ENCODE measurements around the gene RNF224.

The RNF224 gene

GRCh38 chr9:137250329-137251193 lies 23.3 kb downstream of the RNF224 start:
- H3K4me3 ChIP-seq (ENCODE audit: low read depth, low read length): no peak overlapping the region
- TF ChIP-seq CTCF (IDR thresholded peaks at IDR 0.05; ENCODE audit: insufficient read depth, low read length, missing control alignments): no peak
- DNase-seq (ENCODE audit: low read depth, low spot score): no peak
- POLR2A ChIA-PET: interaction anchor here (1.8 to 6.8 kb wide), 2 partner anchors 8 to 9 kb away, joined by 15 to 164 read pairs; partner anchors contain the start of gene TUBB4B
- CTCF ChIA-PET: interaction anchor here (1.2 to 2.7 kb wide), 3 partner anchors 13 to 121 kb away, joined by 3 to 15 read pairs (median 6); partner anchors contain the start of gene RNF224

GRCh38 chr9:137251194-137251461 lies 23.8 kb downstream of the RNF224 start, which contains the start of gene STPG3:
Gene STPG3, plus strand, starts transcription at chr9:137251286. Its CDS starts 1 bp downstream, at chr9:137251287.
- POLR2A ChIA-PET: interaction anchor here (6.8 kb wide), 1 partner anchor 8 kb away, joined by 164 read pairs; the partner anchor contains the start of gene TUBB4B
- no peak for DNase-seq (ENCODE audit: low read depth, low spot score)
- no peak within 1 kb of the TSS for H3K4me3 ChIP-seq (ENCODE audit: low read depth, low read length)
- no peak for TF ChIP-seq CTCF (IDR thresholded peaks at IDR 0.05; ENCODE audit: insufficient read depth, low read length, missing control alignments)
- CTCF ChIA-PET: interaction anchor here (2.7 kb wide), 1 partner anchor 14 kb away, joined by 15 read pairs; no protein-coding TSS in a partner anchor

- no peak for TF ChIP-seq CTCF (IDR thresholded peaks at IDR 0.05; ENCODE audit: insufficient read depth, low read length, missing control alignments)
- no peak for DNase-seq (ENCODE audit: low read depth, low spot score)
- ChIA-PET CTCF (interaction anchor here (1.1 to 2.7 kb wide), 2 partner anchors 14 to 15 kb away, joined by 3 to 15 read pairs; no protein-coding TSS in a partner anchor), POLR2A (interaction anchor here (6.8 kb wide), 1 partner anchor 9 kb away, joined by 164 read pairs; the partner anchor contains the start of gene TUBB4B)
- H3K4me3 ChIP-seq (ENCODE audit: low read depth, low read length): no peak overlapping the region
Measured at GRCh38 chr9:137251490-137252268, 24.4 kb downstream of the RNF224 start.

GRCh38 chr9:137252555-137253506 lies 25.5 kb downstream of the RNF224 start:
- no peak overlapping the region for H3K4me3 ChIP-seq (ENCODE audit: low read depth, low read length)
- TF ChIP-seq CTCF (IDR thresholded peaks at IDR 0.05; ENCODE audit: insufficient read depth, low read length, missing control alignments): no peak
- CTCF ChIA-PET: interaction anchor here (1.1 to 4.5 kb wide), 2 partner anchors 15 to 16 kb away, joined by 3 to 24 read pairs; no protein-coding TSS in a partner anchor
- no peak for DNase-seq (ENCODE audit: low read depth, low spot score)
- POLR2A ChIA-PET: interaction anchor here (6.8 kb wide), 1 partner anchor 10 kb away, joined by 164 read pairs; the partner anchor contains the start of gene TUBB4B

- TF ChIP-seq CTCF (IDR thresholded peaks at IDR 0.05; ENCODE audit: insufficient read depth, low read length, missing control alignments): no peak
- peak overlapping the region; percentile 88 for H3K4me3 ChIP-seq (ENCODE audit: low read depth, low read length)
- CTCF ChIA-PET: interaction anchor here (1.4 to 4.5 kb wide), 4 partner anchors 9 to 26 kb away, joined by 4 to 24 read pairs (median 6); no protein-coding TSS in a partner anchor
- DNase-seq (ENCODE audit: low read depth, low spot score): no peak
- POLR2A ChIA-PET: interaction anchor here (6.8 kb wide), 1 partner anchor 11 kb away, joined by 164 read pairs; the partner anchor contains the start of gene TUBB4B
Measured at GRCh38 chr9:137253717-137254623, 26.7 kb downstream of the RNF224 start.
